HCT116 (cell line): ENCODE results near the gene ADGRL3.

Experiments
- ATF3 ChIP-seq: IDR thresholded peaks from 2 replicates; pipeline ENCODE4 v1.6.1; 2012
- CBX3 ChIP-seq: IDR thresholded peaks from 2 replicates; pipeline ENCODE4 v1.6.1; 2012; ENCODE audit warnings: low read depth
- CEBPB ChIP-seq: IDR thresholded peaks from 2 replicates; pipeline ENCODE4 v1.6.1; 2012; ENCODE audit warnings: low read depth
- CTCF ChIP-seq, 3 experiments: fragments of 200-600 bp in 1 of 3; sonication (generic) in 1 of 3; IDR thresholded peaks in 2 of 3; conservative IDR thresholded peaks in 1 of 3; 2 replicates each; pipeline ENCODE4 v1.5.1; 2012 to 2017; ENCODE audit warnings: low read depth in 2 of 3, low read length in 2 of 3, antibody characterized with exemption in 1 of 3, borderline replicate concordance in 1 of 3, control low read depth in 1 of 3, mild to moderate bottlenecking in 1 of 3, mixed read lengths in 1 of 3, mixed run types in 1 of 3, moderate library complexity in 1 of 3; ENCODE audit not compliant: insufficient read depth in 1 of 3
- EZH2 ChIP-seq: fragments of 200-600 bp; sonication (generic); IDR thresholded peaks from 2 replicates; pipeline ENCODE4 v1.6.1; 2017; ENCODE audit warnings: antibody characterized with exemption, mixed run types
- EZH2phosphoT487 ChIP-seq: fragments of 200-600 bp; IDR thresholded peaks from 2 replicates; pipeline ENCODE4 v1.6.1; 2018; ENCODE audit warnings: antibody characterized with exemption, borderline replicate concordance
- FOSL1 ChIP-seq: IDR thresholded peaks from 2 replicates; pipeline ENCODE4 v1.6.1; 2012; ENCODE audit warnings: low read depth
- POLR2A ChIP-seq: IDR thresholded peaks from 2 replicates; pipeline ENCODE4 v1.7.0; 2011; ENCODE audit warnings: borderline replicate concordance; ENCODE audit not compliant: insufficient read depth, insufficient read length; ENCODE audit errors: extremely low read depth
- POLR2AphosphoS5 ChIP-seq: IDR thresholded peaks from 2 replicates; pipeline ENCODE4 v1.6.1; 2011; ENCODE audit warnings: mild to moderate bottlenecking, low read depth, low read length, moderate library complexity
- RAD21 ChIP-seq: IDR thresholded peaks from 2 replicates; pipeline ENCODE4 v1.6.1; 2012; ENCODE audit warnings: low read depth, mild to moderate bottlenecking
- REST ChIP-seq: IDR thresholded peaks from 2 replicates; pipeline ENCODE4 v1.6.1; 2012; ENCODE audit warnings: low read depth
- SP1 ChIP-seq: IDR thresholded peaks from 2 replicates; pipeline ENCODE4 v1.6.1; 2012; ENCODE audit warnings: low read depth
- ZNF274 ChIP-seq: fragments of 200-500 bp; sonication (Bioruptor generic); IDR thresholded peaks from 2 replicates; pipeline ENCODE4 v1.6.1; 2014; ENCODE audit warnings: mild to moderate bottlenecking, low read depth, low read length, inconsistent platforms

GRCh38 chr4:61335241-61335763 lies 135.2 kb downstream of the ADGRL3 start:
- no peak for TF ChIP-seq POLR2AphosphoS5
- no peak for TF ChIP-seq CTCF (IDR thresholded peaks at IDR 0.05 in 2 of 3, conservative IDR thresholded peaks at IDR 0.05 in 1 of 3; ENCODE audit: borderline replicate concordance in 1 of 3, insufficient read depth in 1 of 3, low read depth in 2 of 3, low read length in 2 of 3)
- no peak for TF ChIP-seq POLR2A
- TF ChIP-seq CEBPB, result no peak
- TF ChIP-seq RAD21, result no peak
- no peak for TF ChIP-seq CBX3
- TF ChIP-seq REST, result no peak
- no peak for TF ChIP-seq FOSL1
- no peak for TF ChIP-seq ZNF274
- no peak for TF ChIP-seq ATF3
- no peak for TF ChIP-seq EZH2
- TF ChIP-seq SP1, result no peak
- no peak for TF ChIP-seq EZH2phosphoT487
